ENCODE measurements around the gene INPP4A. TPM values are rescaled to one million over a fixed set of nuclear protein-coding genes. Genes with fewer than 3 reads are reported as not detected.

The INPP4A gene
- polyA plus RNA-seq, 1 experiment, result 12.9 TPM

- no peak for DNase-seq (ENCODE audit: low read depth, low spot score)
- TF ChIP-seq CTCF (IDR thresholded peaks at IDR 0.05; ENCODE audit: low read depth, low read length), result no peak
- H3K9me3 ChIP-seq (ENCODE audit: control insufficient read depth, insufficient read depth, low read length), result no peaks in the 10 kb centered on the region; the same call in 1 of the 2 replicates
- POLR2A ChIA-PET, result interaction anchor here (0.6 to 1.2 kb wide), 4 partner anchors 9 to 111 kb away, joined by 3 to 4 read pairs (median 3); no protein-coding TSS in a partner anchor
- peak overlapping the region; percentile 91 for H3K27ac ChIP-seq (ENCODE audit: low read depth, low read length)
- CTCF ChIA-PET, result interaction anchor here (1.4 to 2.6 kb wide), 3 partner anchors 9 to 147 kb away, joined by 4 to 14 read pairs (median 8); no protein-coding TSS in a partner anchor
- no peak overlapping the region for H3K4me3 ChIP-seq (ENCODE audit: low read depth, low read length)
- no peaks in the 10 kb centered on the region for H3K27me3 ChIP-seq (ENCODE audit: control insufficient read depth, insufficient read depth, low read length)
Measured at GRCh38 chr2:98559581-98559980, 114.9 kb downstream of the INPP4A start.

- ChIA-PET POLR2A (interaction anchor here (0.6 to 1.2 kb wide), 3 partner anchors 9 to 52 kb away, joined by 3 read pairs; no protein-coding TSS in a partner anchor), CTCF (interaction anchor here (1.4 to 2.6 kb wide), 4 partner anchors 9 to 148 kb away, joined by 4 to 14 read pairs (median 6); no protein-coding TSS in a partner anchor)
- TF ChIP-seq CTCF (IDR thresholded peaks at IDR 0.05; ENCODE audit: low read depth, low read length), result no peak
- H3K4me3 ChIP-seq (ENCODE audit: low read depth, low read length), result peak overlapping the region; percentile 15
- H3K9me3 ChIP-seq (ENCODE audit: control insufficient read depth, insufficient read depth, low read length), result no peaks in the 10 kb centered on the region; the same call in 1 of the 2 replicates
- no peaks in the 10 kb centered on the region for H3K27me3 ChIP-seq (ENCODE audit: control insufficient read depth, insufficient read depth, low read length)
- peak overlapping the region; percentile 91 for H3K27ac ChIP-seq (ENCODE audit: low read depth, low read length)
- peak; percentile 85 for DNase-seq (ENCODE audit: low read depth, low spot score)
Measured at GRCh38 chr2:98560256-98560771, 115.7 kb downstream of the INPP4A start.

GRCh38 chr2:98561018-98561417, 116.4 kb downstream of the INPP4A start:
- DNase-seq (ENCODE audit: low read depth, low spot score), result no peak
- Histone ChIP-seq H3K9me3 (ENCODE audit: control insufficient read depth, insufficient read depth, low read length) (no peaks in the 10 kb centered on the region; the same call in 1 of the 2 replicates), H3K4me3 (ENCODE audit: low read depth, low read length) (no peak overlapping the region), H3K27ac (ENCODE audit: low read depth, low read length) (peak overlapping the region; percentile 91), H3K27me3 (ENCODE audit: control insufficient read depth, insufficient read depth, low read length) (no peaks in the 10 kb centered on the region)
- ChIA-PET CTCF (interaction anchor here (1.5 to 2.6 kb wide), 2 partner anchors 9 to 148 kb away, joined by 5 to 14 read pairs; no protein-coding TSS in a partner anchor), POLR2A (no interaction called here)
- no peak for TF ChIP-seq CTCF (IDR thresholded peaks at IDR 0.05; ENCODE audit: low read depth, low read length)

GRCh38 chr2:98561902-98562695, 117.4 kb downstream of the INPP4A start:
- Histone ChIP-seq H3K9me3 (ENCODE audit: control insufficient read depth, insufficient read depth, low read length) (no peaks in the 10 kb centered on the region; the same call in 1 of the 2 replicates), H3K27me3 (ENCODE audit: control insufficient read depth, insufficient read depth, low read length) (no peaks in the 10 kb centered on the region), H3K4me3 (ENCODE audit: low read depth, low read length) (no peak overlapping the region), H3K27ac (ENCODE audit: low read depth, low read length) (no peak overlapping the region)
- no peak for TF ChIP-seq CTCF (IDR thresholded peaks at IDR 0.05; ENCODE audit: low read depth, low read length)
- POLR2A ChIA-PET, result no interaction called here
- CTCF ChIA-PET, result interaction anchor here (1.5 to 1.6 kb wide), 2 partner anchors 8 to 149 kb away, joined by 5 read pairs; no protein-coding TSS in a partner anchor
- DNase-seq (ENCODE audit: low read depth, low spot score), result no peak

Data from AG04450 (cell line).